ENCODE results near the gene DRC7.

DNA sequence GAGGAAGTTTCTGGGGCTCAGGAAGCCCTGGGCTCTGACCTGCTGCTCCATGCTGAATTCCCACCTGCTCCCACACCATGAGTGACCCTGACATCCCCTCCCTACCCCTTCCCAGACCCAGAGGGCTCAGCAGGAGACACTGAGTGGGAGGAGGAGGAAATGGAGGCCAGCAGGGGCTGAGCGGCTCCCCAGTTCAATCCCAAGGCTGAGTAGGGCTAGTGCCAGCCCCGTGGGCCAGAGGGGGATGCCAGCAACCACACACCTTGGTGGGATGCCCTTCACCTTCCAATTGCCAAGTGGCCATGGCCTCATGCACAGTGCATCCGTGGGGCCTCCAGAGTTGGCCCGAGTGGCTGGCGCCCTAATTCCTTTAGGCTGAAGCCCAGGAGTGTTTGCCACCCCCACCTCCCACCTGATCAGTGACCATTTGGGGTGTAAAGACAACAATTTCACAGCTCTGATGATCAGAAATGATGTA is 27.5 kb upstream of the DRC7 start:
- TF ChIP-seq JUND (IDR thresholded peaks at IDR 0.05; ENCODE audit: low read depth, low read length) (no peak), FOXM1 (IDR thresholded peaks at IDR 0.05; ENCODE audit: low read depth, low read length) (no peak), RAD21 (IDR thresholded peaks at IDR 0.05; ENCODE audit: insufficient read depth, low read depth, low read length) (no peak)
